ENCODE measurements around the gene MTREX.

Gene MTREX

DNA sequence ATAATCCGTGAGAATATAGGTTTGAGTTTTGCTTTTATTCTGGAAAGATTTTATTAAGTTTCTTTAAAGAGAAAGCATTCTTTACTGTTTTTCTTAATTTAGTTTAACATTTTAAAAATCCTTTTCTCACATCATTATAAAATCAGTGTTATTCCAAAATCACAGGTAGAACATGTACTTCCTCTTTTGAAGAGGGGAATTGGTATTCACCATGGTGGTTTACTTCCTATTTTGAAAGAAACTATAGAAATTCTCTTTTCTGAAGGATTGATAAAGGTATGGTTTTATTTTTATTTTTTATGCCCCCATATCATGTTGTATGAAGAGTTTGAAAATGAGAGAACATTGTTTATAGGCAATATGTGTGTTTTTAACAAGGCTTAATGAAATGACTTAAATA lies 43.0 kb downstream of the MTREX start:
- no peak overlapping the region for H3K4me3 ChIP-seq (replicated peaks; ENCODE audit: low read depth, low read length)
- no peaks in the 10 kb centered on the region for H3K27me3 ChIP-seq (replicated peaks; ENCODE audit: control insufficient read depth, insufficient read depth, low read length)
- TF ChIP-seq, protein P1, sequence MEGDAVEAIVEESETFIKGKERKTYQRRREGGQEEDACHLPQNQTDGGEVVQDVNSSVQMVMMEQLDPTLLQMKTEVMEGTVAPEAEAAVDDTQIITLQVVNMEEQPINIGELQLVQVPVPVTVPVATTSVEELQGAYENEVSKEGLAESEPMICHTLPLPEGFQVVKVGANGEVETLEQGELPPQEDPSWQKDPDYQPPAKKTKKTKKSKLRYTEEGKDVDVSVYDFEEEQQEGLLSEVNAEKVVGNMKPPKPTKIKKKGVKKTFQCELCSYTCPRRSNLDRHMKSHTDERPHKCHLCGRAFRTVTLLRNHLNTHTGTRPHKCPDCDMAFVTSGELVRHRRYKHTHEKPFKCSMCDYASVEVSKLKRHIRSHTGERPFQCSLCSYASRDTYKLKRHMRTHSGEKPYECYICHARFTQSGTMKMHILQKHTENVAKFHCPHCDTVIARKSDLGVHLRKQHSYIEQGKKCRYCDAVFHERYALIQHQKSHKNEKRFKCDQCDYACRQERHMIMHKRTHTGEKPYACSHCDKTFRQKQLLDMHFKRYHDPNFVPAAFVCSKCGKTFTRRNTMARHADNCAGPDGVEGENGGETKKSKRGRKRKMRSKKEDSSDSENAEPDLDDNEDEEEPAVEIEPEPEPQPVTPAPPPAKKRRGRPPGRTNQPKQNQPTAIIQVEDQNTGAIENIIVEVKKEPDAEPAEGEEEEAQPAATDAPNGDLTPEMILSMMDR (IDR thresholded peaks at IDR 0.05; ENCODE audit: insufficient read depth, low read length, poor library complexity, severe bottlenecking) = no peak
- no peak for DNase-seq (ENCODE audit: extremely low read depth, insufficient read length)
- peaks cover 16% of the 10 kb centered on the region for H3K36me3 ChIP-seq (ENCODE audit: control insufficient read depth, insufficient read depth, low read length)

DNA sequence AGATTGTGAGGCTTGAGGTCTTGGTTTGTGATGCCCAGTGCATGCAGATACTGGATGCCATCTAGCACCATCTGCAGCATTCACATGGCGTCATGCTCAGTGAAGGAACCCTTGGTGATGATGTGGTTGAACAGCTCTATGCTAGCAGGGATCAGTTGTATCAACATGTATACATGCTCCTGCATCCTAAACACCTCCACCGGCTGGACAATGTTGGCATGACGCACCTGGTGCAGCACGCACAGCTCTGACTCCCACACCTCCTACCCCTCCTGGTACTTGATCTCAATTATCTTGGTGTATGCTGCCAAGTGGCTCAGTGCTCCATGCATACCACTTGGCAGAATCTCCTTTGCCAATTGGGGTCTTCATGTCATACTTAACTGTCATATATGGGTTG lies 49.1 kb downstream of the MTREX start:
- H3K36me3 ChIP-seq (ENCODE audit: control insufficient read depth, insufficient read depth, low read length) = peaks cover 14% of the 10 kb centered on the region
- TF ChIP-seq, protein P1 (IDR thresholded peaks at IDR 0.05; ENCODE audit: insufficient read depth, low read length, poor library complexity, severe bottlenecking) = no peak

DNA sequence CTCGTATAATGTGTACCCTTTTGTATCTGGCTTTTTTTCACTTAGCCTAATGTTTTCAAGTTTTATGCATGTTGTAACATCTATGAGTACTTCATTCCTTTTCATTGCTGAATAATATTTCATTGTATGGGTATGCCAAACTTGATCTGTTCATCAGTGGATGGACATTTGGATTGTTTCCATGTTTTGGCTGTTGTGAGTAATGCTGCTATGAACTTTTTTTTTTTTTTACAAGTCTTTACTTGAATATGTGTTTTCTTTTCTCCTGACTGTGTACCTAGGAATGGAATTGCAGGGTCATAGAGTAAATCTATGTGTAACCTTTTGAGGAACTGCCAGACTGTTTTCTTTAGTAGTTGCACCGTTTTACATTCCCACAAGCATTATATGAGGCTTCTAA lies 52.4 kb downstream of the MTREX start:
- TF ChIP-seq, protein P1 (IDR thresholded peaks at IDR 0.05; ENCODE audit: insufficient read depth, low read length, poor library complexity, severe bottlenecking) = no peak
- H3K4me3 ChIP-seq (replicated peaks; ENCODE audit: low read depth, low read length) = no peak overlapping the region
- H3K36me3 ChIP-seq (ENCODE audit: control insufficient read depth, insufficient read depth, low read length) = peaks cover 7% of the 10 kb centered on the region
- H3K27me3 ChIP-seq (replicated peaks; ENCODE audit: control insufficient read depth, insufficient read depth, low read length) = no peaks in the 10 kb centered on the region
- no peak for DNase-seq (ENCODE audit: extremely low read depth, insufficient read length)

More for the DNA sequence above, 49.1 kb downstream of the MTREX start:
- Histone ChIP-seq H3K27me3 (replicated peaks; ENCODE audit: control insufficient read depth, insufficient read depth, low read length) (no peaks in the 10 kb centered on the region), H3K4me3 (replicated peaks; ENCODE audit: low read depth, low read length) (no peak overlapping the region)
- DNase-seq (ENCODE audit: extremely low read depth, insufficient read length) = no peak

DNA sequence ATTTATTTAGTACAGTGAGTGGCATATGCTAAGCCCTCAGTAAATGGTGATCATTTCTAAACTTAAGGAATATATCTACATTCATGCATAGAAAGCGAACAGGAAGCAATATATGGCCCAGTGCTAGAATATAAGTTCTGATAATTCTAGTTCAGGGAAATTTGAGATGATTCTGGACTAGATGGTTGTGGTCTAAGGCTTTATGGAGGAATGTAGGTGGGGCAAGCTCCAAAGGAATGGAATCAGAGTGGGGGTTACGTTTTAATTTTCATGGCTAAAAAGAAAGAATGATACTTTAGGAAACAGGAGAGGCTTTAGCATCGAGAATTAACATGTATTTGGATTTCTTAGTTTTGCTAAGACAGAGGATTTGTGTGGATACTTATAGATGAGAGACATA lies 56.1 kb downstream of the MTREX start:
- Histone ChIP-seq H3K36me3 (ENCODE audit: control insufficient read depth, insufficient read depth, low read length) (peaks cover 2% of the 10 kb centered on the region), H3K4me3 (replicated peaks; ENCODE audit: low read depth, low read length) (no peak overlapping the region), H3K27me3 (replicated peaks; ENCODE audit: control insufficient read depth, insufficient read depth, low read length) (no peaks in the 10 kb centered on the region)
- DNase-seq (ENCODE audit: extremely low read depth, insufficient read length) = no peak
- TF ChIP-seq, protein P1 (IDR thresholded peaks at IDR 0.05; ENCODE audit: insufficient read depth, low read length, poor library complexity, severe bottlenecking) = no peak

DNA sequence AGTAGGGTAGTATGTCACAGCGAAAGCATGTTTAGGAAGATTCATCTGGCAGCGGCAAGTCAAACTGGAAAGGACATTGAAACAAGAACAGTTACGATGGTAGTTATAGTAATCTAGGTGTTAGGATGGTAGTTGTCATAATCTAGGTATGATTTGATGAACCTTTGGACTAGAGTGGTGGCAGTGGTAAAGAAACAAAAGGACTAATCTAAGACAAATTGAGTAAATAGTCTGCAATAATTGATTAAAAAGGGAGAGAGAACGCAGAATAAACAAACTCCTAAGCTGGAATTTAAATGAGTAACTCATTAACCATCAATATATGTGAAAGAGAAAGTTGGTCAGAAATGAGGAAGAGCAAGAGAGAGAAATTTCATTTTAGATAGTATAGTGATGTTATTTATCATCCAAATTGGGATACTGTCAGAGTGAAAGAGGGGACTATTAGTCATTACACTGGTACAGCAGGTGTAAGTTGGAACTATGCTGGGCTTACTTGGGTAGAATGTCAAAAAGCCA lies 56.8 kb downstream of the MTREX start:
- Histone ChIP-seq H3K27me3 (replicated peaks; ENCODE audit: control insufficient read depth, insufficient read depth, low read length) (no peaks in the 10 kb centered on the region), H3K4me3 (replicated peaks; ENCODE audit: low read depth, low read length) (peak overlapping the region; percentile 31), H3K36me3 (ENCODE audit: control insufficient read depth, insufficient read depth, low read length) (no peaks in the 10 kb centered on the region; the same call in 1 of the 2 replicates)
- TF ChIP-seq, protein P1 (IDR thresholded peaks at IDR 0.05; ENCODE audit: insufficient read depth, low read length, poor library complexity, severe bottlenecking) = no peak
- peak; percentile 75 for DNase-seq (ENCODE audit: extremely low read depth, insufficient read length)

All from GM06990 (cell line).